ENCODE measurements around the gene TM7SF2. TPM values are rescaled to one million over a fixed set of nuclear protein-coding genes. Genes with fewer than 3 reads are reported as not detected.

Gene TM7SF2
- total and polyA plus RNA-seq, 11 donors, result 17.6 to 752 (median 74.6) TPM

DNA sequence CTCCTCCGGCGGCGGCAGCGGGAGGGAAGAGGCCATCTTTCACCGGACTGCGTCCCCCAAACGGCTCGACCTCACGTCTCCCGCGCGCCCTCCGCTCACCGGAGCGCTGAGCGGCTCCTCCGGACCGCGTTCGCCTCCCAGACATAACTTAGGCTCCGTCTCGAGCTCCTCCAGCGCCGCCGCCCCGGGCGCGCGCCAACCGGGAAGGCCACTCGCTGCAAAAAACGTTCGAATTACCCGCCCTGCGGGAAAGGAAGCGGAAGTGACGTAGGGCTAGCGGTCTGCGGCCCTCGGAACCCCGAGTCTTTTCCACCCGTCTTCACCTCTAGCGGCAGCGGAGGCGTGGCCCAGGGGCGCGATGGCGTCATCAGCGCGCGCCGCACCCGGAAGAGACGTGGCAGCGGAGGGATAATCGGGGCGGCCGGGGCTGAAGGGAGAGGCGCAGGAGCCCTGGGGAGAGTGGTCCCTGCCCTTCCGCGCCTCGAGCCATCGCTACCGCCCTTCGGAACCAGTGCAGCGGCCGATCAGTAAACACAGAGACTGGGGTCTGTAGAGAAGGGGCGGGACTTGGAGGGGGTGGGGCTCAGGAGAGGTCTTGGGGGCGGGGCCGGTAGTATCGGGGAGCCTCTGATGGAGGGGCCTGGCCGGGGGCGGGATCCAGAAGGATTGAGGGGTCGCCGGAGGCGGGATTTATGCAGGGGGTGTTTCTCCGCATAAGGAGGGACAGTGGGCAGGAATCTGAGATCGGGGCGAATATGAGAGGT, 27.7 kb upstream of the TM7SF2 start, which contains the start of the genes CDCA5 and ZFPL1:
Gene CDCA5, minus strand, starts transcription at position 207 of the 764 bp plus-strand sequence. Its CDS starts 62 bp downstream, at position 145.
Gene ZFPL1, plus strand, starts transcription at position 389 of the 764 bp plus-strand sequence. CDS start 477 bp downstream, outside the sequence.
- intact Hi-C loops (cut with DNase I), result loop anchor here in 7 of 10 donors (1.0 to 10.0 kb wide), 8 partner anchors 12 to 72 kb away; partner anchors contain the start of genes SAC3D1 (in 5 of the 7), ARL2 (in 4 of the 7), VPS51 (in 2 of the 7) and FAU (in 1 of the 7)
- peak in 1 of 2 donors; percentile 58 for TF ChIP-seq POLR2A (IDR thresholded peaks at IDR 0.05)
- TF ChIP-seq, protein P1, sequence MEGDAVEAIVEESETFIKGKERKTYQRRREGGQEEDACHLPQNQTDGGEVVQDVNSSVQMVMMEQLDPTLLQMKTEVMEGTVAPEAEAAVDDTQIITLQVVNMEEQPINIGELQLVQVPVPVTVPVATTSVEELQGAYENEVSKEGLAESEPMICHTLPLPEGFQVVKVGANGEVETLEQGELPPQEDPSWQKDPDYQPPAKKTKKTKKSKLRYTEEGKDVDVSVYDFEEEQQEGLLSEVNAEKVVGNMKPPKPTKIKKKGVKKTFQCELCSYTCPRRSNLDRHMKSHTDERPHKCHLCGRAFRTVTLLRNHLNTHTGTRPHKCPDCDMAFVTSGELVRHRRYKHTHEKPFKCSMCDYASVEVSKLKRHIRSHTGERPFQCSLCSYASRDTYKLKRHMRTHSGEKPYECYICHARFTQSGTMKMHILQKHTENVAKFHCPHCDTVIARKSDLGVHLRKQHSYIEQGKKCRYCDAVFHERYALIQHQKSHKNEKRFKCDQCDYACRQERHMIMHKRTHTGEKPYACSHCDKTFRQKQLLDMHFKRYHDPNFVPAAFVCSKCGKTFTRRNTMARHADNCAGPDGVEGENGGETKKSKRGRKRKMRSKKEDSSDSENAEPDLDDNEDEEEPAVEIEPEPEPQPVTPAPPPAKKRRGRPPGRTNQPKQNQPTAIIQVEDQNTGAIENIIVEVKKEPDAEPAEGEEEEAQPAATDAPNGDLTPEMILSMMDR (IDR thresholded peaks at IDR 0.05), result no peak
- WGBS, 4 donors, result 0 to 1% (median 1%) methylated on average over 60 to 79 of the region's 79 CpGs
- peaks cover 0 to 40% (median 37%) of the 10 kb centered on the region in 9 donors for H3K36me3 ChIP-seq
- peak within 1 kb of the TSS; percentile 45 to 95 (median 90) for H3K27ac ChIP-seq
- DNase-seq (peak; percentile 95 to 96 (median 95)), ATAC-seq (peak; percentile 90 to 98 (median 97))
- H3K9me3 ChIP-seq, result no peaks in the 10 kb centered on the region
- H3K4me1 ChIP-seq, result peaks cover 4 to 27% (median 16%) of the 10 kb centered on the region in 12 donors
- peak within 1 kb of the TSS; percentile 44 to 93 (median 79) for H3K4me3 ChIP-seq
- no peaks in the 10 kb centered on the region for H3K27me3 ChIP-seq

DNA sequence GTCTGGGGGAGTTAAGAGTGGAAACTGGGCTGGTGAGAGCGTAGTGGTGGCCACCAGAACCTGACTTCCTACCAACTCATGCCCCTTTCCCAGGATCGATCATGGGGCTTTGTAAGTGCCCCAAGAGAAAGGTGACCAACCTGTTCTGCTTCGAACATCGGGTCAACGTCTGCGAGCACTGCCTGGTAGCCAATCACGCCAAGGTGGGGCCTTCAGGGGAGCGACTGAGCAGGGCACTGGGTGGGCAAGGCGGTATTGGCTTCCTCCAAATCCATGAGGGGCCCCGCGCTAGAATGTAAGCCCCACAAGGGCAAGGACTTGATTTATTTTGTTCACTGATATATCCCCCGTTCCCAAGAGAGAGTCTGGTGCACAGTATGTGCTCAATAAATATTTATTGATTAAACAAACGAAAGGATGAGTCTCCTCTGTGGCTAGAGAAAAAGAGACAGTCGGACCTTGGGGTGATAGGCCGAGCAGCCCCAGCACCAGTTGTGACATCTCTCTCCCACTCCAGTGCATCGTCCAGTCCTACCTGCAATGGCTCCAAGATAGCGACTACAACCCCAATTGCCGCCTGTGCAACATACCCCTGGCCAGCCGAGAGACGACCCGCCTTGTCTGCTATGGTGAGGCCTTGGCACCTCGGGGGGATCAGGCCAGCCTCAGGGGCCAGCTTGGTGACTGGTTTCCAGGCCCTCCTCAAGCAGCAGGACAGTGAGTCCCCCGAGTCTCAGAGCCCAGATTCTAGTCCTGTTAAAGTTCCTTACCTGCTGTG, 26.9 kb upstream of the TM7SF2 start:
- peaks cover 0 to 48% (median 42%) of the 10 kb centered on the region in 9 donors for H3K36me3 ChIP-seq
- peaks cover 4 to 27% (median 16%) of the 10 kb centered on the region in 12 donors for H3K4me1 ChIP-seq
- ATAC-seq (peak in 2 of 4 donors; percentile 5 to 8), DNase-seq (no peak)
- peak overlapping the region; percentile 45 to 95 (median 90) for H3K27ac ChIP-seq
- WGBS, 4 donors, result 47 to 53% (median 48%) methylated on average over 21 to 23 of the region's 23 CpGs
- TF ChIP-seq, protein P1 (IDR thresholded peaks at IDR 0.05), result no peak
- no peak for TF ChIP-seq POLR2A (IDR thresholded peaks at IDR 0.05)
- intact Hi-C loops (cut with DNase I), result loop anchor here in 7 of 10 donors (1.0 to 10.0 kb wide), 8 partner anchors 12 to 72 kb away; partner anchors contain the start of genes SAC3D1 (in 5 of the 7), ARL2 (in 4 of the 7), VPS51 (in 2 of the 7) and FAU (in 1 of the 7)
- H3K4me3 ChIP-seq, result peak overlapping the region; percentile 44 to 93 (median 79)
- no peaks in the 10 kb centered on the region for H3K9me3 ChIP-seq
- no peaks in the 10 kb centered on the region for H3K27me3 ChIP-seq

DNA sequence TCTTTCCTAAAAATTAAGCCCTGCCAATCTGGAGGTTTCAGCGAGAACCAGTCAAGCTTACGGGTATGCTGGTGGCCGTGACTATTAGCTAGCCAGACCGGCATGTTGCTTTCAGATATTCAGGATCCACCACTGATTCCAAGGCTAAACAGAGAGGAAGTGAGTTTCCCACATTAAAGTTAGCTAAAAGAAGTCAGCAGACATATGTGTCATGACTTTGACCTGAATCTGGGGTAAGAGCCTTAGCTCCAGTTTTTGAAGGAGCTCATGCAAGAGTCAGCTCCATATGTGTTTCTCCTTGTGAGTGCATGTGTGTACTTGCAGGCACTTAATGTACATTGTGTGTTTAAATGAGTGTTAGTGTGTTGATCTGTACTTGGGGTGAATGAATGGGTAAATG, 26.2 kb upstream of the TM7SF2 start:
- H3K4me3 ChIP-seq, result no peak overlapping the region
- H3K27me3 ChIP-seq, result no peaks in the 10 kb centered on the region
- DNase-seq (no peak), ATAC-seq (no peak)
- TF ChIP-seq POLR2A (IDR thresholded peaks at IDR 0.05), result no peak
- TF ChIP-seq, protein P1 (IDR thresholded peaks at IDR 0.05), result no peak
- WGBS, 4 donors, result 79 to 97% (median 92%) methylated on average over 4 of the region's 4 CpGs
- H3K27ac ChIP-seq, result no peak overlapping the region
- H3K9me3 ChIP-seq, result no peaks in the 10 kb centered on the region
- intact Hi-C loops (cut with DNase I), result loop anchor here in 4 of 10 donors (2.0 to 10.0 kb wide), 3 partner anchors 35 to 71 kb away; partner anchors contain the start of genes ARL2 (in 2 of the 4) and SAC3D1 (in 1 of the 4)
- H3K36me3 ChIP-seq, result peaks cover 0 to 51% (median 42%) of the 10 kb centered on the region in 9 donors
- peaks cover 4 to 27% (median 16%) of the 10 kb centered on the region in 12 donors for H3K4me1 ChIP-seq

Measured in heart left ventricle (tissue), 16 donors.